ENCODE measurements around the gene MAP3K3.
"Not testable (repeated sequence)": the region's sequence is repeated elsewhere in the genome, so short reads cannot be mapped to it uniquely, and the experiment has no call there.

MAP3K3 gene

DNA sequence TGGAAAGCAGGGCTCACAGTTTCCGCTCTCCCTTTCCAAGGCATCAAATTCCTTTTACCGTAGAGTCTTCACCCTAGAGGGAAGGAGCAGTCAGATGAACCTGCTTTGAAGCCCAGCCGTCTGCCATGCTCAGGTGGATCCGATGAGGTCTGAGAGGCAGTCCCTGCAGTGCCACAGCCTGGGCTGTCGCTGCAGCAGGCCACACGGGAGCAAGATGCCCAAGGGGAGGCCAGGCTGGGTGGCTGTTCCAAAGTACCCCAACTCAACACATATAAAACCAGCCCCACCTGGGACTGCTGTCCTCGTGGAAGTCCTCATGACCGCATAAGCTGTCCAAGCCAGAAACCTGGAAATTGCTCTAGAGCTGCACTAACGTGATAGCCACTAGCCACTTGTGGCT, 82.6 kb downstream of the MAP3K3 start:
- 93 to 95% methylated on average over 9 of the region's 9 CpGs for WGBS, 2 experiments
- Histone ChIP-seq H3K9me3 (ENCODE audit: control insufficient read depth, low read length) (no peaks in the 10 kb centered on the region), H3K27me3 (ENCODE audit: control insufficient read depth, insufficient read depth, low read length, poor library complexity, severe bottlenecking) (peaks cover 9% of the 10 kb centered on the region), H3K27ac (ENCODE audit: insufficient read depth, low read depth, low read length, poor library complexity, severe bottlenecking) (no peak overlapping the region), H3K4me3 (ENCODE audit: insufficient read depth, low read depth, low read length) (no peak overlapping the region), H3K4me1 (ENCODE audit: control insufficient read depth, insufficient read depth, low read length) (peaks cover 5% of the 10 kb centered on the region), H3K36me3 (ENCODE audit: control insufficient read depth, insufficient read depth, low read length) (peaks cover 5% of the 10 kb centered on the region)

DNA sequence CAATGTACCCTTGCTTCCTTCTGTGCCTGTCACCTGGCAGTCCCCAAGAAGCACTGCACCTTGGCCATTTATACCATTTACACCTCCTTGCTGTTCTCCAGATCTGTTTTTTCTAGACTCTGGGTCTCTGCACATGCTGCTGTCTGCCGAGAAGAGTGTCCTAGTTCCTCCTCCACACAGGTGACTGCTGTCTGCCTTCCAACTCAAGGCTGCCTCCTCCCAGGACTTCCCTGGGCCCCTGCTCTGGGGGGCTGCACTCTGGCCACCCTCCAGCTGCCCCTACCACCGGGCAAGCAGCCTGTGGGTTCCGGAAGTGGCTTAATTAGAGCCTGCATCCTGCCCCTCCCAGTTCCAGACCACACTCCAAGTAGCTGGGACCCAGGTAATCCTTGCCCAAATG, 83.4 kb downstream of the MAP3K3 start:
- H3K27ac ChIP-seq (ENCODE audit: insufficient read depth, low read depth, low read length, poor library complexity, severe bottlenecking), result no peak overlapping the region
- no peaks in the 10 kb centered on the region for H3K9me3 ChIP-seq (ENCODE audit: control insufficient read depth, low read length)
- WGBS, 2 experiments, result 91 to 94% methylated on average over 3 of the region's 3 CpGs
- H3K4me1 ChIP-seq (ENCODE audit: control insufficient read depth, insufficient read depth, low read length), result peaks cover 5% of the 10 kb centered on the region
- no peak overlapping the region for H3K4me3 ChIP-seq (ENCODE audit: insufficient read depth, low read depth, low read length)
- H3K27me3 ChIP-seq (ENCODE audit: control insufficient read depth, insufficient read depth, low read length, poor library complexity, severe bottlenecking), result peaks cover 8% of the 10 kb centered on the region
- peaks cover 6% of the 10 kb centered on the region for H3K36me3 ChIP-seq (ENCODE audit: control insufficient read depth, insufficient read depth, low read length)

DNA sequence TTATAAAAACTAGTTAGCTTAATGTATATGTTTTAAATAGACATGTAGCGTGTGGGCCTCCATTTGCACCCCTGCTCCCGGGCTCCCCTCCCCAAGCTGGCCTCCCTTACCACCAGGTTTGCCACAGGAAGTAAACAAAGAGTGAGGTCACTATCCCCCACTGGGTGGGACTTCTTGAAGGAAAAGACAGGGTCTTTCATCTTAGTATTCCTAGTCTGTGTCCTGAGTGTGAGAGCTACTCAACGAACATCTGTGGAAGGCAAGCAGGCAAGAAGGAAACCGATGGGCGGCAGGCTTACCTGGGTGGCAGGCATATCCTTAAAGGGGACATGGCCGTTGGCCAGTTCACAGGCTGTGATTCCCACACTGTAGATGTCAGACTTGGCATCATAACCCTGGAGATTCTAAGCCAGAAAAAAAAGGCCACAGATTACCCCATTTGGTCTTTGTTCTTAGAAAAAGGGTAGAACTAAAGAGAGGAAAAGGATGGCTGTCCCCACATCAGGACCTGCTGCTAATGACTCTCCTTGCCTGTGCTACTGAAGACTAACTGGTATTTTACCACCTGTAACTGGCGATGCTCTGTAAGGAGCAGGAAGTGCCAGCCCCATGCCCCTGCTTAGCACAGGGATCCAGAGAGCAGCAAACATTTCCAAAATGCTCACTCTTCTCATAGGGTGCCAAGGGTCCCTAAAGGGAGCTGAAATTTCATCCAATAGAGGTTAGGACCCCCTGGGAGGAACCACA, 84.3 kb downstream of the MAP3K3 start:
- 92 to 94% methylated on average over 7 of the region's 7 CpGs for WGBS, 2 experiments
- no peaks in the 10 kb centered on the region for H3K27me3 ChIP-seq (ENCODE audit: control insufficient read depth, insufficient read depth, low read length, poor library complexity, severe bottlenecking)
- H3K9me3 ChIP-seq (ENCODE audit: control insufficient read depth, low read length), result no peaks in the 10 kb centered on the region
- no peak overlapping the region for H3K4me3 ChIP-seq (ENCODE audit: insufficient read depth, low read depth, low read length)
- H3K36me3 ChIP-seq (ENCODE audit: control insufficient read depth, insufficient read depth, low read length), result peaks cover 6% of the 10 kb centered on the region
- peaks cover 5% of the 10 kb centered on the region for H3K4me1 ChIP-seq (ENCODE audit: control insufficient read depth, insufficient read depth, low read length)
- H3K27ac ChIP-seq (ENCODE audit: insufficient read depth, low read depth, low read length, poor library complexity, severe bottlenecking), result no peak overlapping the region

DNA sequence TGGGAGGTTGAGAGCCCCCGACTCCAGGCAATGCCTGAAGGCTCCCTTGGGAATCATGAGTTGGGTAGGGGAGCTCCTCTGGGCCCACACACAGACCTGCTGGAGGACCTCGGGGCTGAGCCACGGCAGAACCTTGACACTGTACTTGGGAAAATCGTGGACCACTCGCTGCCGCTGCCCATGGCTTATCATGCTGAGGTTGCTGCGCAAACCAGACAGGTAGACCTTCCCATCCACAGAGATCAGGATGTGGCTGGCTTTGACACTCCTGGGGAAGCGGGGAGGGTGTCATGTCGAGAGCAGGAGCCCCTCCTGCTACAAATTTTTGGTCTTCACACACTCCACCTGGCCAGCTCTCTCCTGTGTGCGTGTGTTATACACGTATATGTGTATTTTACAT, 84.9 kb downstream of the MAP3K3 start:
- Histone ChIP-seq H3K27ac (ENCODE audit: insufficient read depth, low read depth, low read length, poor library complexity, severe bottlenecking) (no peak overlapping the region), H3K4me3 (ENCODE audit: insufficient read depth, low read depth, low read length) (no peak overlapping the region), H3K9me3 (ENCODE audit: control insufficient read depth, low read length) (no peaks in the 10 kb centered on the region), H3K36me3 (ENCODE audit: control insufficient read depth, insufficient read depth, low read length) (peaks cover 12% of the 10 kb centered on the region), H3K27me3 (ENCODE audit: control insufficient read depth, insufficient read depth, low read length, poor library complexity, severe bottlenecking) (no peaks in the 10 kb centered on the region), H3K4me1 (ENCODE audit: control insufficient read depth, insufficient read depth, low read length) (peaks cover 5% of the 10 kb centered on the region)
- 93% methylated on average over 11 of the region's 11 CpGs for WGBS, 2 experiments

DNA sequence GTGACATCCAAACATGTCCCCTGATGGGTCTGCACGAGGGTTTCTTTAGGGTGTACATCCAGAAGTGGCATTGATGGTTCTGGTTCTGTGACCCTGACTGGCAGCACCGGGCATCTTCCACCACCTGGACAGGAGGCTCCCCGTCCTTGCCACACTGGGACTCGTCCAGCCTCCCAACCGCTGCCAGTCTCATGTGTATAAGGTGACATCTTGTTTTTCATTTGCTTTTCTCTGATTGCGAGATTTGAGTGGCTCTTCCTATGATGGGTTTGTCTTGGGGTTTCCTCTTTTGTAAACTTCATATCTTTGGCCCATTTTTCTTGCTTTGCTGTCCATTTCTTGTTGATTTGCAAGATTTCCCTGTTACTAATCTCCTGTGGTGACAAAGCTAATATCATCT, 86.9 kb downstream of the MAP3K3 start:
- H3K27ac ChIP-seq (ENCODE audit: insufficient read depth, low read depth, low read length, poor library complexity, severe bottlenecking), result no peak overlapping the region
- no peak overlapping the region for H3K4me3 ChIP-seq (ENCODE audit: insufficient read depth, low read depth, low read length)
- 96 to 97% methylated on average over 6 of the region's 6 CpGs for whole genome bisulfite sequencing, 2 experiments
- no peaks in the 10 kb centered on the region for H3K4me1 ChIP-seq (ENCODE audit: control insufficient read depth, insufficient read depth, low read length)
- peaks cover 21% of the 10 kb centered on the region for H3K36me3 ChIP-seq (ENCODE audit: control insufficient read depth, insufficient read depth, low read length)
- no peaks in the 10 kb centered on the region for H3K27me3 ChIP-seq (ENCODE audit: control insufficient read depth, insufficient read depth, low read length, poor library complexity, severe bottlenecking)
- H3K9me3 ChIP-seq (ENCODE audit: control insufficient read depth, low read length), result no peaks in the 10 kb centered on the region

DNA sequence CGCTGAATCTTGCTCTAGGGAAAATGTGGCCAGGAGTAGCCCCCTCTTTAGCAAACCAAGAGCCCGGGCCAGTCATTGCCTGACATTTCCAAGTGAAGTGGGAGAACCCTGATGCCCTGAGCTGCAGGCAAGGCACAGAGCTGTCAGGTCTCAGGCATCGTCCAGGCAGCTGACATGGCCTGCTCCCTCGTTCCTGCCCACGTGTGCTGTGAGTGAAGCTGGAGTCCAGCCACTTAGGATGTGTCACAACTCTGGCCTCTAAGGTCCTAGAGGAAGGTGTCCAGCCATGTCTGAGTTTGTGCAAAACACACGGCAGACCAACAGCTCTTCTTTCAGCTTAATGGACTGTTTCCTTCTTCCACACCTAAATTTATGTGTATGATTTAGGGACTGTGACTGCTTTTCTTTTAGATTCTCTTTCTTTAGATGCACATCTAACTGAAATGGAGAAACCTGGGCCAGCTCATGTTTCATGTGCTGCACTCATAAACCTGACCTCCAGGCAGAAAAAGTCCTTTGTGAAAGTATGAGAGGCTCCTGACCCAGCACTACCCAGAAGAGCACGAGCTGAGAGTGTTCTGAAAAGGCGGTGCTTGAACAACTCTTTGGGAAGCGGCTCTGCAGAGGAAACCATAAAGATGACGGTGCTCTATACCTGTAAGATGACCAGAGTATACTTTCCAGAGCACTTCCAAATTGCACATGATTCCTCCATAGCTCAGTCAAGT, 92.5 kb downstream of the MAP3K3 start:
- 92 to 94% methylated on average over 10 of the region's 10 CpGs for WGBS, 2 experiments
- Histone ChIP-seq H3K4me1 (ENCODE audit: control insufficient read depth, insufficient read depth, low read length) (no peaks in the 10 kb centered on the region), H3K27me3 (ENCODE audit: control insufficient read depth, insufficient read depth, low read length, poor library complexity, severe bottlenecking) (no peaks in the 10 kb centered on the region), H3K9me3 (ENCODE audit: control insufficient read depth, low read length) (no peaks in the 10 kb centered on the region), H3K27ac (ENCODE audit: insufficient read depth, low read depth, low read length, poor library complexity, severe bottlenecking) (no peak overlapping the region), H3K36me3 (ENCODE audit: control insufficient read depth, insufficient read depth, low read length) (peaks cover 18% of the 10 kb centered on the region), H3K4me3 (ENCODE audit: insufficient read depth, low read depth, low read length) (no peak overlapping the region)

DNA sequence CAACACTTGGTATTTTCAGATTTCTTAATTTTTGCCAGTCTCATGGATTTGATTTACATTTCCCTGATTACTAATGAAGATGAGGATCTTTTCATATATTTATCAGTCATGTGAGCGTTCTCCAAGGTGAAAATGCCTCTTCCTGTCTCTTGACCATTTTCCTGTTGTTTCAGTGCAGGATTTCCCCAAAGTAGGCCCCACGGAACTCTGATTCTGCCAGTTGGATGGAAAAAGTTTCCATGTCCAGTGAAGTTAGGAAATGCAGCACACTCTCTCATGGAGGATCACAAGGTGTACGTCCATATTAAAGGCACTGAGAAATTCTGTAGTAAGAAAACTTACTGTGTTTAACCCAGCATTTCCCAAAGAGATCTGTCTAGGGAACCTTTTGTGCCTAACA, 94.2 kb downstream of the MAP3K3 start:
- H3K4me3 ChIP-seq (ENCODE audit: insufficient read depth, low read depth, low read length), result no peak overlapping the region
- WGBS, 2 experiments, result 93 to 95% methylated on average over 3 of the region's 3 CpGs
- no peaks in the 10 kb centered on the region for H3K4me1 ChIP-seq (ENCODE audit: control insufficient read depth, insufficient read depth, low read length)
- no peaks in the 10 kb centered on the region for H3K27me3 ChIP-seq (ENCODE audit: control insufficient read depth, insufficient read depth, low read length, poor library complexity, severe bottlenecking)
- H3K9me3 ChIP-seq (ENCODE audit: control insufficient read depth, low read length), result no peaks in the 10 kb centered on the region
- H3K36me3 ChIP-seq (ENCODE audit: control insufficient read depth, insufficient read depth, low read length), result peaks cover 15% of the 10 kb centered on the region
- H3K27ac ChIP-seq (ENCODE audit: insufficient read depth, low read depth, low read length, poor library complexity, severe bottlenecking), result no peak overlapping the region

DNA sequence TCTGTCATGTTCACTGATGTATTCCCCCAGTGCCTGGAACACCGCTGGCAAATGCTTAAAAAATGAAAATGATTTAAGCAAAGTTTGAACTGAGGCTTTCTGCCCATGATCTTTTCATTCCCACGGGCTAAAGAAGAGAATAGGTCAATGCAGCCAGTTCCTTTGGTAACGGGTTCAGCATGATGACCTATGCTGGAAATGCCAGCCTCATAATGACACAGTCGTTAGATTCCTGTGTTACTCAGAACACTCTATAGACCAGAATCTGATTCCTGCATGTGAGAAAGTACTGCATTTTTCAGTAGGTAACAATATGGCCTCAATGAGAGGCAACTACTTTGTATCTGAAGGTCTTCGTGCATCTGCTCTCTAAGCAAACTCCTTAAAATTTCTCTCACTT, 96.8 kb downstream of the MAP3K3 start:
- no peaks in the 10 kb centered on the region for H3K4me1 ChIP-seq (ENCODE audit: control insufficient read depth, insufficient read depth, low read length)
- 91 to 92% methylated on average over 5 of the region's 5 CpGs for WGBS, 2 experiments
- H3K4me3 ChIP-seq (ENCODE audit: insufficient read depth, low read depth, low read length), result no peak overlapping the region
- H3K36me3 ChIP-seq (ENCODE audit: control insufficient read depth, insufficient read depth, low read length), result peaks cover 3% of the 10 kb centered on the region
- H3K27me3 ChIP-seq (ENCODE audit: control insufficient read depth, insufficient read depth, low read length, poor library complexity, severe bottlenecking), result no peaks in the 10 kb centered on the region
- H3K9me3 ChIP-seq (ENCODE audit: control insufficient read depth, low read length), result no peaks in the 10 kb centered on the region
- no peak overlapping the region for H3K27ac ChIP-seq (ENCODE audit: insufficient read depth, low read depth, low read length, poor library complexity, severe bottlenecking)

DNA sequence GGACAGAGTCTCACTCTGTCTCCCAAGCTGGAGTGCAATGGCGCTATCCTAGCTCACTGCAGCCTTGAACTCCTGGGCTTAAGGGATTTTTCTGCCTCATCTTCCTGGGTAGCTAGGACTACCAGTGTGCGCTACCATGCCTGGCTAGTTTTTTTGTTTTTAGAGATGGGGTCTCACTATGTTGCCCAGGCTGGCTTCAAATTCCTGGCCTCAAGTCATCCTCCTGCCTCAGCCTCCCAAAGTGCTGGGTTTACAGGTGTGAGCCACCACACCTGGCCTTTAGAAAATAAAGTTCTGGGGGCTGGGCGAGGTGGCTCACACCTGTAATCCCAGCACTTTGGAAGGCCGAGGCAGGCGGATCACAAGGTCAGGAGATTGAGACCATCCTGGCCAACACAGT, 98.0 kb downstream of the MAP3K3 start:
- not testable (repeated sequence) for H3K27ac ChIP-seq (ENCODE audit: insufficient read depth, low read depth, low read length, poor library complexity, severe bottlenecking); H3K9me3 ChIP-seq (ENCODE audit: control insufficient read depth, low read length); H3K4me1 ChIP-seq (ENCODE audit: control insufficient read depth, insufficient read depth, low read length); H3K4me3 ChIP-seq (ENCODE audit: insufficient read depth, low read depth, low read length); H3K27me3 ChIP-seq (ENCODE audit: control insufficient read depth, insufficient read depth, low read length, poor library complexity, severe bottlenecking); H3K36me3 ChIP-seq (ENCODE audit: control insufficient read depth, insufficient read depth, low read length)
- 94% methylated on average over 5 of the region's 5 CpGs for WGBS, 2 experiments

DNA sequence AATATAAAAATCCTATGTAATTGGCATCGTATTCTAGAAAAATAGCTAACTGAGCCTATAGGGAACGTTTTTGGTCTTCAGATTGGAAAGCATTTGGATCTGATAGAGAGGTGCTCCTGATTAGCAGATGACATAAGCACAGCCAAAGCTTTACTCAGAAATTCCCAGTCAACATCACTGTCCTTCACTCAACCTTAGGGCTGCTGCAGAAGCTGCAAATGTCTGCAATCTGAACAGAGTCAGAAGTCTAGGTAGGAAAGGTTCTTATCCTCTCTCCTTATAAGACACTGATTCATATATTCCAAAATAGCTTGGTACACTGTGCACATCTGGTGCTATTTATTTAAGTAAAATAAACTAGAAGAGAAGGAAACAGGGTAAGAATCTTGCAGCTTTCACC, 100.2 kb downstream of the MAP3K3 start:
- H3K4me3 ChIP-seq (ENCODE audit: insufficient read depth, low read depth, low read length), result no peak overlapping the region
- H3K27me3 ChIP-seq (ENCODE audit: control insufficient read depth, insufficient read depth, low read length, poor library complexity, severe bottlenecking), result no peaks in the 10 kb centered on the region
- WGBS, 2 experiments, result 89 to 90% methylated on average over 2 of the region's 2 CpGs
- H3K36me3 ChIP-seq (ENCODE audit: control insufficient read depth, insufficient read depth, low read length), result peaks cover 3% of the 10 kb centered on the region
- no peak overlapping the region for H3K27ac ChIP-seq (ENCODE audit: insufficient read depth, low read depth, low read length, poor library complexity, severe bottlenecking)
- H3K4me1 ChIP-seq (ENCODE audit: control insufficient read depth, insufficient read depth, low read length), result no peaks in the 10 kb centered on the region
- H3K9me3 ChIP-seq (ENCODE audit: control insufficient read depth, low read length), result no peaks in the 10 kb centered on the region
